DND-41 (cell line): ENCODE data around the gene PCID2.

ENCODE experiments used
- CTCF ChIP-seq: IDR thresholded peaks from 2 replicates; pipeline ENCODE4 v1.5.1; 2012; ENCODE audit warnings: borderline replicate concordance, low read length, moderate library complexity, mild to moderate bottlenecking; ENCODE audit not compliant: poor library complexity, severe bottlenecking; ENCODE audit errors: extremely low read depth
- EZH2 ChIP-seq: IDR thresholded peaks from 3 replicates; pipeline ENCODE4 v1.6.1; 2012; ENCODE audit warnings: borderline replicate concordance, low read depth, mild to moderate bottlenecking, moderate library complexity, low read length, inconsistent platforms; ENCODE audit not compliant: severe bottlenecking

DNA sequence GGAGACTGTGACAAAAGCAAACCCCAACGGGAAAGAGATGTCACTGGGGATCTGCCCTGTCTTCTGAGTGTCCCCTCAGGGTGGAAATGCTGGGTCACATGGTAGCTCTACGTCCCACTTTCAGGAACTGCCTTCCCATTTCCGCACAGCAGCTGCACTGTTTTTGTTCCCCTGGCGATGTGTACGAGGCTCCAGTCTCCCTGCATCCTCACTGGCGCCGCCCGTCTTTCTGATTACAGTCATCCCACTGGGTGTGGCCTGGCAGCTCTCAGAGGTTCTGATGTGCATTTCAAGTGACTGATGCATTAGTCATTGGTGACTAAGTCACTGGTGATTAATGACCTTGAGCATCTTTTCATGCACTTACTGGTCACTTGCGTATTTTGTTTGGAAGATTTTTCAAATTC lies 21.2 kb downstream of the PCID2 start:
- no peak for TF ChIP-seq CTCF
- TF ChIP-seq EZH2 = no peak
